Panc1 (cell line): ENCODE data around the gene PRPS1.

Experiments used
- CTCF ChIP-seq: fragments of 450-650 bp; IDR thresholded peaks from 2 replicates; pipeline ENCODE4 v1.5.1; 2017; ENCODE audit warnings: mild to moderate bottlenecking
- POLR2AphosphoS5 ChIP-seq: IDR thresholded peaks from 2 replicates; pipeline ENCODE4 v1.6.1; 2012; ENCODE audit warnings: mild to moderate bottlenecking, low read depth, low read length, moderate library complexity
- REST ChIP-seq, 2 experiments: IDR thresholded peaks; 2 replicates each; pipeline ENCODE4 v1.6.1; 2011 to 2012; ENCODE audit warnings: low read depth in 2 of 2, control low read depth in 1 of 2, low read length in 1 of 2, mild to moderate bottlenecking in 1 of 2, moderate library complexity in 1 of 2; ENCODE audit not compliant: insufficient read depth in 1 of 2
- SIN3A ChIP-seq: IDR thresholded peaks from 2 replicates; pipeline ENCODE4 v1.6.1; 2012; ENCODE audit warnings: low read depth, mild to moderate bottlenecking, low read length, moderate library complexity, borderline replicate concordance; ENCODE audit not compliant: insufficient read depth
- TCF7L2 ChIP-seq: IDR thresholded peaks from 2 replicates; pipeline ENCODE4 v1.6.1; 2011; ENCODE audit warnings: mild to moderate bottlenecking, low read depth, low read length, inconsistent platforms

GRCh38 chrX:107676559-107677378, 48.5 kb downstream of the PRPS1 start:
- TF ChIP-seq CTCF (no peak), TCF7L2 (no peak), POLR2AphosphoS5 (peak; percentile 64; the same call in 1 of the 2 replicates), REST (IDR thresholded peaks at IDR 0.05; ENCODE audit: insufficient read depth in 1 of 2, low read depth in 2 of 2, low read length in 1 of 2) (no peak), SIN3A (no peak)
